Activated T-cell treated with anti-CD3 and anti-CD28 coated beads for 48 hours (primary cell): ENCODE measurements around the gene RELN.
"Not testable (repeated sequence)": the region's sequence is repeated elsewhere in the genome, so short reads cannot be mapped to it uniquely, and the experiment has no call there.

Experiments used
- DNase-seq: peaks from one replicate; pipeline ENCODE4 v3.0.0-alpha.2; 2020; ENCODE audit warnings: low read depth

RELN gene

GRCh38 chr7:103781409-103781808 lies 208.0 kb downstream of the RELN start:
- DNase-seq, result no peak

GRCh38 chr7:103780561-103780960 lies 208.9 kb downstream of the RELN start:
- not testable (repeated sequence) for DNase-seq

- DNase-seq, result no peak
Observed at GRCh38 chr7:103777440-103777839, 212.0 kb downstream of the RELN start.

GRCh38 chr7:103773726-103774125 lies 215.7 kb downstream of the RELN start:
- no peak for DNase-seq

- DNase-seq, result no peak
Observed at GRCh38 chr7:103772171-103772773, 217.2 kb downstream of the RELN start.

GRCh38 chr7:103771294-103771693 lies 218.2 kb downstream of the RELN start:
- no peak for DNase-seq

GRCh38 chr7:103766660-103767059 lies 222.8 kb downstream of the RELN start:
- DNase-seq, result no peak

- no peak for DNase-seq
Observed at GRCh38 chr7:103765901-103766300, 223.6 kb downstream of the RELN start.

- DNase-seq, result no peak
Observed at GRCh38 chr7:103764901-103765300, 224.6 kb downstream of the RELN start.

GRCh38 chr7:103762877-103763276 lies 226.6 kb downstream of the RELN start:
- DNase-seq, result no peak

- no peak for DNase-seq
Observed at GRCh38 chr7:103762065-103762760, 227.2 kb downstream of the RELN start.

- no peak for DNase-seq
Observed at GRCh38 chr7:103752995-103753394, 236.5 kb downstream of the RELN start.

GRCh38 chr7:103751311-103751880 lies 238.1 kb downstream of the RELN start:
- no peak for DNase-seq

GRCh38 chr7:103748680-103749079 lies 240.8 kb downstream of the RELN start:
- DNase-seq, result no peak

- no peak for DNase-seq
Observed at GRCh38 chr7:103735377-103735776, 254.1 kb downstream of the RELN start.

- no peak for DNase-seq
Observed at GRCh38 chr7:103731169-103731568, 258.3 kb downstream of the RELN start.

GRCh38 chr7:103729026-103729425 lies 260.4 kb downstream of the RELN start:
- DNase-seq, result no peak

- DNase-seq, result no peak
Observed at GRCh38 chr7:103727982-103728610, 261.4 kb downstream of the RELN start.

- DNase-seq, result no peak
Observed at GRCh38 chr7:103719070-103719469, 270.4 kb downstream of the RELN start.

- DNase-seq, result no peak
Observed at GRCh38 chr7:103718482-103719061, 270.9 kb downstream of the RELN start.

GRCh38 chr7:103717574-103717973 lies 271.9 kb downstream of the RELN start:
- DNase-seq, result no peak

- no peak for DNase-seq
Observed at GRCh38 chr7:103715376-103716120, 273.9 kb downstream of the RELN start.
